HG02852 (cell line): Measurements from ENCODE around the gene ZNF432.
A peak's percentile ranks its signal among the peaks of the same experiment; 100 is the strongest.
"Not testable (repeated sequence)": the region's sequence is repeated elsewhere in the genome, so short reads cannot be mapped to it uniquely, and the experiment has no call there.

ENCODE experiments used
- ATAC-seq: cut with Tn5 transposase; IDR thresholded peaks from one replicate; pipeline ENCODE4 v1.9.1; 2021; ENCODE audit warnings: mild to moderate bottlenecking, moderate library complexity; ENCODE audit not compliant: unreplicated experiment

ZNF432 gene

GRCh38 chr19:52048555-52049501, at the start of gene ZNF432:
ZNF432 (minus strand) TSS chr19:52048838; CDS start chr19:52046868, 1,970 bp downstream.
- ATAC-seq: peak; percentile 85

DNA sequence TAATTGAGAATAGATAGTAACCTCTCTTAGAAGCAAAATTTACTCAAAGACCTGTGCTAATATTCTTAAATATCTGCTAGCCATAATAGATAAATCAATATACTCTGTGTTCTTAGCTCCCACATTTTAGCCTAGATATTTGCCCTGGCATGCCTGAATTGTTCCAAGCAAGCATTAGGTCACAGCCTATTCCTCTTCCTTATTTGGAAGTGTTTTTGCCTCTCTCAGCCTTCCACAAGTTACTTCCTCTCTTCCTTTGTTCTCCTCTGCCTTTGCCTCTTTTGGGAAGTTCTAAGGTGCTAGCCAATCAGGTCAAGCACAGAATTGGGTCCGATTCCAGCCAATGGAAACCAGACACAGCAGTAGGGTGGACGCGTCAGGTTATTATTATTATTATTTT, 47.8 kb upstream of the ZNF432 start:
- not testable (repeated sequence) for ATAC-seq

DNA sequence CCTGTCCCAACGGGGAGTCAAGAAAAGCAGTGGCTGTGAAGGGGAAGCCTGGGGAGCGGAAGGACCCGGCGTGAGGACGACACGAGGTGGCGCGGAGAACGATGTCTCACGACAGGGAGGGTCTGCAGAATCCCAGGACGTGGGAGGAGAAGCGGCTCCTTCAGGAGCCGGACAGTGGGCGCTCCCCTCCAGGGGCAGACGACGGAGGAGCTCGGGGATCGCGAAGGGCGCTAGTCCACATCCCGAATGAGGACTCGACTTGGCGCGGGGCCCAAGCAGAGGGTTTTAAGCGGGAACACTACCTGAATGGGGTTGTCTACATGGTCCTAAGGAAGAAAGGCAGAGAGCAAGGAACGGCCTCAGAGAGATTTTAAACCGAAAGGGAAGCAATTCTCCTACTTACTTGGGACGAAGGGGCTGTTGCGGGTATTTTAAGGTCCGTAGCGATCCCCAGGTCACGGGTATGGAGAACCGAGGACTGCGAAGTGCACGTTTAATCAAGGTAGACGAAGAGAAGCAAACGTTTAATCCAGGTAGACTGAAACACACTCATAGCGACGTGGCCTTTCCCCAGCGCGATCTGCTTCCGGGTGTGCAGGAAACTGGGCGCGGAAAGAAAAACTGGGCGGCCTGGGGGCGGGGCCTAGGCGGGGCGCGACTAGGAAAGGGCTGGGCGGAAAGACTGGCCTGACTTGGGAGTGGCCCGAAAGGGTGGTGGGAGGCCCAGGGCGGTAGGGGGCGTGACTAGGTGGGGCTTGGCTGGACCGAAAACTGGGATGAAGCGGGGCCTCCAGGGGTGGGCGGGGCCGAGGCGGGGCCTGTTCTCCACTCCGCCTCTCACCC, 46.8 kb upstream of the ZNF432 start, which contains the start of gene ZNF841:
ZNF841 (minus strand) TSS at position 594 of the 843 bp plus-strand sequence. CDS start 10,964 bp downstream, outside the sequence.
- ATAC-seq: peak; percentile 87

- ATAC-seq: no peak
Measured at GRCh38 chr19:52094526-52095130, 46.0 kb upstream of the ZNF432 start.

GRCh38 chr19:52086481-52086880, 37.8 kb upstream of the ZNF432 start:
- ATAC-seq: no peak

GRCh38 chr19:52070496-52070895, 21.9 kb upstream of the ZNF432 start:
- no peak for ATAC-seq

DNA sequence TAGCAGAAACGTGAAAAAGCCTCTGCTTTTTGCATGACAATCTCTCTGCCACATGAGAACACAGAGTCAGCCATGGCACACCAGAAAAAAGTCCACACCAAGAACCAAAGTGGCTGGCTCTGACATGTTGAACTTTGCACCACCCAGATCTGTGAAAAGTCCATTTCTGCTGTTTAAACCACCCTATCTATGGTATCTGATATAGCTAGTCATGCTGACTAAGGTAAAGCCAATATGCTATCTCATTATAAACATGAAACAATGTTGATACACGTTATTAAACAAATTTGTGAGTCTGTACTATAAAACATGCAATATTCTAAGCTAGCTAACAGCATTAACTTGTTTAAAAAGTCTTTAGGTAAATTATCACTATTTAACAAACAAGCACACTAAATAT, 21.0 kb upstream of the ZNF432 start:
- no peak for ATAC-seq

GRCh38 chr19:52066258-52066863, 17.7 kb upstream of the ZNF432 start:
- ATAC-seq: no peak

- no peak for ATAC-seq
Measured at GRCh38 chr19:52065399-52065798, 16.8 kb upstream of the ZNF432 start.

GRCh38 chr19:52056480-52056879, 7.8 kb upstream of the ZNF432 start:
- ATAC-seq: not testable (repeated sequence)

- not testable (repeated sequence) for ATAC-seq
Measured at GRCh38 chr19:52051736-52052135, 3.1 kb upstream of the ZNF432 start.

- no peak for ATAC-seq
Measured at GRCh38 chr19:52039169-52039568, 9.5 kb downstream of the ZNF432 start.

DNA sequence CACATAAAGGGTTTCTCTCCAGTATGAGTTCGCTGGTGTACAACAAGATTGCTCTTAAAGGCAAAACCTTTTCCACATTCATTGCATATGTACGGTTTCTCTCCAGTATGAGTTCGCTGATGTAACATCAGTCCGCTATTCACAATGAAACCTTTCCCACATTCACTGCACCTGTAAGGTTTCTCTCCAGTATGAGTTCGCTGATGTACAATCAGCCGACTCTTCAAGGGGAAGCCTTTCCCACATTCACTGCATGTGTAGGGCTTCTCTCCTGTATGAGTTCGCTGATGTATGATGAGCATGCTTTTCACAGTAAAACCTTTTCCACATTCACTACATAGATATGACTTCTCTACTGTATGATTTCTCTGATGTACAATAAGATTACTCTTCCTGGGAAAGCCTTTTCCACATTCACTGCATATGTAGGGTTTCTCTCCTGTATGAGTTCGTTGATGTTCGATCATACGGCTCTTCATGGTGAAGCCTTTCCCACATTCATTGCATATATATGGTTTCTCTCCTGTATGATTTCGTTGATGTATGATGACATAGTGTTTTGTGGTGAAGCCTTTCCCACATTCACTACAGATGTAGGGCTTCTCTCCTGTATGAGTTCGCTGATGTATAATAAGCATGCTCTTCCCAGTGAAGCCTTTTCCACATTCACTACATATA, 14.4 kb downstream of the ZNF432 start:
- no peak for ATAC-seq

DNA sequence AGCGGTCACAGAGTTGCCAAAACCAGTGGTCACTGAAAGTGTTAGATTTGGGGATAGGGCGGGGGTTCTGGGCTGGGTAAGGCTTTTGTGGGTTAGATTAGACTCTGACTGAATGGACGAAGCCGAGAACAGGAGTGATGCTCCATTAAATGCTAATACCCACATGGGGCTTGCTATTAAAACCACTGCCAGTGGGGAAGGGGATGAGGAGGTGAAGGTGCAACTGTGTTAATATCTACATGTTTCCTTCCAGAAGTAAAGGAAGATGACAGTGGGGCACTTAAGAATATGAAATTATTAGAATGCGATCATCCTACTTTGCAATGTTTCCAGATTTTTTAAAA, 19.9 kb downstream of the ZNF432 start:
- peak; percentile 10 for ATAC-seq

- peak; percentile 79 for ATAC-seq
Measured at GRCh38 chr19:52028027-52028779, 20.4 kb downstream of the ZNF432 start, which contains the start of gene ZNF614. ZNF614 (minus strand) TSS chr19:52028379; CDS start chr19:52025745, 2,634 bp downstream.

DNA sequence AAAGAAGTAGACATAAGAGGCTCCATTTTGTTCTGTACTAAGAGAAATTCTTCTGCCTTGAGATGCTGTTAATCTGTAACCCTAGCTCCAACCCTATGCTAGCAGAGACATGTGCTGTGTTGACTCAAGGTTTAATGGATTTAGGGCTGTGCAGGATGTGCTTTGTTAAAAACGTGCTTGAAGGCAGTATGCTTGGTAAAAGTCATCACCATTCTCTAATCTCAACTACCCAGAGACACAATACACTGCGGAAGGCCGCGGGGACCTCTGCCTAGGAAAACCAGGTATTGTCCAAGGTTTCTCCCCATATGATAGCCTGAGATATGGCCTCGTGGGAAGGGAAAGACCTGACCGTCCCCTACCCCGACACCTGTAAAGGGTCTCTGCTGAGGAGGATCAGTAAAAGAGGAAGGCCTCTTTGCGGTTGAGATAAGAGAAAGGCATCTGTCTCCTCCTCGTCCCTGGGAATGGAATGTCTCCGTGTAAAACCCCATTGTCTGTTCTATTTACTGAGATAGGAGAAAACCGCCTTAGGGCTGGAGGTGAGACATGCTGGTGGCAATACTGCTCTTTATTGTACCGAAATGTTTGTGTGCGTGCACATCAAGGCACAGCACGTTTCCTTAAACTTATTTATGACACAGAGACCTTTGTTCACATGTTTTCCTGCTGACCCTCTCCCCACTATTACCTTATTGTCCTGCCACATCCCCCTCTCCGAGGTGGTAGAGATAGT, 22.2 kb downstream of the ZNF432 start:
- not testable (repeated sequence) for ATAC-seq

DNA sequence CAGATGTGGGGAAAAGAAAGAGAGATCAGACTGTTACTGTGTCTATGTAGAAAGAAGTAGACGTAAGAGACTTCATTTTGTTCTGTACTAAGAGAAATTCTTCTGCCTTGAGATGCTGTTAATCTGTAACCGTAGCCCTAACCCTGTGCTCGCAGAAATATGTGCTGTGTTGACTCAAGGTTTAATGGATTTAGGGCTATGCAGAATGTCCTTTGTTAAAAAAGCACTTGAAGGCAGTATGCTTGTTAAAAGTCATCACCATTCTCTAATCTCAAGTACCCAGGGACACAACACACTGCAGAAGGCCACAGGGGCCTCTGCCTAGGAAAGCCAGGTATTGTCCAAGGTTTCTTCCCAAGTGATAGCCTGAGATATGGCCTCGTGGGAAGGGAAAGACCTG, 24.2 kb downstream of the ZNF432 start:
- ATAC-seq: not testable (repeated sequence)

GRCh38 chr19:52022193-52022592, 26.4 kb downstream of the ZNF432 start:
- ATAC-seq: no peak

GRCh38 chr19:52020506-52020905, 28.1 kb downstream of the ZNF432 start:
- ATAC-seq: no peak
